Colonic mucosa (tissue), 4 donors: Measurements from ENCODE around the gene ITGAX. TPM values are rescaled to one million over a fixed set of nuclear protein-coding genes. Genes with fewer than 3 reads are reported as not detected.

Experiments
- DNase-seq: peaks from one replicate; pipeline ENCODE4 v3.0.0-alpha.2; 2020
- H3K27ac ChIP-seq: fragments of 200-600 bp; one replicate; pipeline ENCODE4 v1.8.0; 2021
- H3K27me3 ChIP-seq: fragments of 200-600 bp; one replicate; pipeline ENCODE4 v1.8.0; 2021
- H3K36me3 ChIP-seq: fragments of 200-600 bp; one replicate; pipeline ENCODE4 v1.8.0; 2021
- H3K4me1 ChIP-seq: fragments of 200-600 bp; one replicate; pipeline ENCODE4 v1.8.0; 2021; ENCODE audit warnings: mild to moderate bottlenecking
- H3K4me3 ChIP-seq: fragments of 200-600 bp; one replicate; pipeline ENCODE4 v1.8.0; 2021
- H3K9ac ChIP-seq, 2 donors: one replicate each; pipeline ENCODE4 v1.7.0; 2013; ENCODE audit warnings: control low read depth in 2 of 2, low read depth in 2 of 2, low read length in 2 of 2
- H3K9me3 ChIP-seq: fragments of 200-600 bp; one replicate; pipeline ENCODE4 v1.8.0; 2021
- intact Hi-C: fragments of 100-400 bp; cut with DNase I; formaldehyde crosslinking; loops from one replicate; pipeline ENCODE4 v1.14.1; 2022
- total RNA-seq, 2 donors: library from RNA; stranded (reverse); fragmentation: NEBNext Ultra II Directional in 1 of 2; extraction: Animal tissue kit (Norgen Biotek cat#: 25700) in 1 of 2; gene quantifications; one replicate each; pipeline ENCODE4 v1.2.1, GENCODE V29; 2021
- TF ChIP-seq, protein P1 (sequence below): fragments of 200-600 bp; IDR thresholded peaks from one replicate; pipeline ENCODE4 v1.8.0; 2022; ENCODE audit warnings: antibody characterized with exemption, mild to moderate bottlenecking
- donor health status: healthy.
- donor health status: DM: no; HTN: no; CAD: no.
- donor health status: DM: no; HTN: no; CAD: no.

ITGAX gene
- total RNA-seq, 2 donors from 2014 or later = 1.4 to 5.9 TPM

DNA sequence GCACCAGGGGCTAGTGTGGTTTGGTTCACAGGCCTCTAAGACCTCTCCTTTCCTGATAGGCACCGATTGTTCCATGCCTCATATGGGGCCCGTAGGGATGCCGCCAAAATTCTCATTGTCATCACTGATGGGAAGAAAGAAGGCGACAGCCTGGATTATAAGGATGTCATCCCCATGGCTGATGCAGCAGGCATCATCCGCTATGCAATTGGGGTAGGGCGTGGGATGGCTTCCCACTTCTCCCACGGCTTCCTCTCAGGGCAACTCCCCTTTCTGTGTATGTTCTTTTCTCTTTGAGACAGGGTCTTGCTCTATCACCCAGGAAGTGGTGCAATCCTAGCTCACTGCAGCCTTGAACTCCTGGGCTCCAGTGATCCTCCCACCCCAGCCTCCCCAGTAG lies 5.3 kb downstream of the ITGAX start:
- H3K9me3 ChIP-seq = no peaks in the 10 kb centered on the region
- no peak overlapping the region for H3K9ac ChIP-seq
- no peaks in the 10 kb centered on the region for H3K36me3 ChIP-seq
- TF ChIP-seq, protein P1, sequence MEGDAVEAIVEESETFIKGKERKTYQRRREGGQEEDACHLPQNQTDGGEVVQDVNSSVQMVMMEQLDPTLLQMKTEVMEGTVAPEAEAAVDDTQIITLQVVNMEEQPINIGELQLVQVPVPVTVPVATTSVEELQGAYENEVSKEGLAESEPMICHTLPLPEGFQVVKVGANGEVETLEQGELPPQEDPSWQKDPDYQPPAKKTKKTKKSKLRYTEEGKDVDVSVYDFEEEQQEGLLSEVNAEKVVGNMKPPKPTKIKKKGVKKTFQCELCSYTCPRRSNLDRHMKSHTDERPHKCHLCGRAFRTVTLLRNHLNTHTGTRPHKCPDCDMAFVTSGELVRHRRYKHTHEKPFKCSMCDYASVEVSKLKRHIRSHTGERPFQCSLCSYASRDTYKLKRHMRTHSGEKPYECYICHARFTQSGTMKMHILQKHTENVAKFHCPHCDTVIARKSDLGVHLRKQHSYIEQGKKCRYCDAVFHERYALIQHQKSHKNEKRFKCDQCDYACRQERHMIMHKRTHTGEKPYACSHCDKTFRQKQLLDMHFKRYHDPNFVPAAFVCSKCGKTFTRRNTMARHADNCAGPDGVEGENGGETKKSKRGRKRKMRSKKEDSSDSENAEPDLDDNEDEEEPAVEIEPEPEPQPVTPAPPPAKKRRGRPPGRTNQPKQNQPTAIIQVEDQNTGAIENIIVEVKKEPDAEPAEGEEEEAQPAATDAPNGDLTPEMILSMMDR = no peak
- DNase-seq = no peak
- H3K27ac ChIP-seq = no peak overlapping the region
- intact Hi-C loops = no loop called here
- no peaks in the 10 kb centered on the region for H3K4me1 ChIP-seq
- H3K4me3 ChIP-seq = no peak overlapping the region
- no peaks in the 10 kb centered on the region for H3K27me3 ChIP-seq

DNA sequence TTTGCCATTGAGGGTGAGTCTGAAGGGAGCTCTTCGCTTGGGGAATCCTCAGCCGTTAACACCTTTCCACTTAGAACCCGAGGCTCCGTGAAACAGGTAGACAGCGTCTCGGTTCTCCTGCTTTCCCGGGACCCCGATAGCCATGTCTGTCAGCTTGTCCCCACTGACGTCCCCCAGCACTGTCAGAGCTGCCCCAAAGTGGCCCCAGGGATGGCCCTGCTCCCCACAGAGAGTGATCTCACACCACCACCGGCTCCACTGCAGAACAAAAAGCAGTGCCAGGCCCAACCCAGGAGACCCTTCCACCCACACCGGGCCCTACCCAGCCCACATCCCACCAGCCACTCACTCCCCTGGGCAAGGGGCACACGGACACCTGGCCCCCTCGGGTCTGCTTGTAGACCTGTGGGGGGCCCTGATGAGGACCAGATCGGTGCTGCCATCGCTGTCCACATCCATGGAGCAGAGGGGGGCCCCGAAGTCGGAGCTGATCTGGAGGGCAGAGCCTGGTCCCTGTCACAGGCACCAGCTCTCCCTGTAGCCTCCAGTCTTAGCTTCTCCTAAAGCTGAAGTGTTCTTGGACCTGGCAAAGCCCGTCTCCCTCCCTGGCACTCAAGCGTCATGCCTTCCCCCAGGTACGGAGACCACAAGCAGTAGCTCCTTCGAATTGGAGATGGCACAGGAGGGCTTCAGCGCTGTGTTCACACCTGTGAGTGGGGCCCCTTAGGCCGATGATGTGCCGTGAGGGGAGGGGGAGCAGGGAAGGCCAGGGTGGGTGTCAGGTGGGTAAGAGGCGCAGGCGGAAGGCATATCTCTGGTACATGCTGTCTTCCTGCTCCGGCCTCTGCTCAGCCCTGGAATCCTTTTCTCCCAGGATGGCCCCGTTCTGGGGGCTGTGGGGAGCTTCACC lies 6.5 kb downstream of the ITGAX start:
- Histone ChIP-seq H3K36me3 (no peaks in the 10 kb centered on the region), H3K27ac (no peak overlapping the region), H3K27me3 (no peaks in the 10 kb centered on the region), H3K9me3 (no peaks in the 10 kb centered on the region), H3K4me3 (no peak overlapping the region), H3K9ac (no peak overlapping the region), H3K4me1 (no peaks in the 10 kb centered on the region)
- intact Hi-C loops = no loop called here
- no peak for DNase-seq
- TF ChIP-seq, protein P1 = no peak

DNA sequence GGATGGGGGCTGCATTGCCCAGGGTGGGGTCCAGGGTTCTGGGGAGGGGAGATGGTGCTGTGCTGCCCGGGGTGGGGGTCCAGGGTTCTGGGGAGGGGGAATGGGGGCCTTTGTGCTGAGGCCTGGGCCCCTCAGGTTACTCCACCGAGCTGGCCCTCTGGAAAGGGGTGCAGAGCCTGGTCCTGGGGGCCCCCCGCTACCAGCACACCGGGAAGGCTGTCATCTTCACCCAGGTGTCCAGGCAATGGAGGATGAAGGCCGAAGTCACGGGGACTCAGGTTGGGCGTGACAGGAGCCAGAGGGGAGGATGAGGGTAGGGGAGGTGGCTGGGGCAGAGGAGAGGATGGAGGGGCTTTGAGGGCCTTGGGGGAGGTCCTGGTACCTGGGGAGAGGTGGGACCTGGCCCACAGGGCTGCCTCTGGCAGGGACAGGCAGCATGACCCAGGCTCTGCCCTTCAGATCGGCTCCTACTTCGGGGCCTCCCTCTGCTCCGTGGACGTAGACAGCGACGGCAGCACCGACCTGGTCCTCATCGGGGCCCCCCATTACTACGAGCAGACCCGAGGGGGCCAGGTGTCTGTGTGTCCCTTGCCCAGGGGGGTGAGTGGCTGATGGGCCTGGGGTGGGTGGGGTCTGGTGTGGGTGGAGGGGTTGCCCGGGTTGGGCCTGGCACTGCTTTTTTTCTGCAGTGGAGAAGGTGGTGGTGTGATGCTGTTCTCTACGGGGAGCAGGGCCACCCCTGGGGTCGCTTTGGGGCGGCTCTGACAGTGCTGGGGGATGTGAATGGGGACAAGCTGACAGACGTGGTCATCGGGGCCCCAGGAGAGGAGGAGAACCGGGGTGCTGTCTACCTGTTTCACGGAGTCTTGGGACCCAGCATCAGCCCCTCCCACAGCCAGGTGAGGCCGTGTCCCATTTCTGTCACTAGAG lies 7.8 kb downstream of the ITGAX start:
- intact Hi-C loops = no loop called here
- Histone ChIP-seq H3K9me3 (no peaks in the 10 kb centered on the region), H3K4me1 (no peaks in the 10 kb centered on the region), H3K9ac (no peak overlapping the region), H3K27ac (no peak overlapping the region), H3K36me3 (no peaks in the 10 kb centered on the region), H3K27me3 (no peaks in the 10 kb centered on the region), H3K4me3 (no peak overlapping the region)
- TF ChIP-seq, protein P1 = no peak
- no peak for DNase-seq

DNA sequence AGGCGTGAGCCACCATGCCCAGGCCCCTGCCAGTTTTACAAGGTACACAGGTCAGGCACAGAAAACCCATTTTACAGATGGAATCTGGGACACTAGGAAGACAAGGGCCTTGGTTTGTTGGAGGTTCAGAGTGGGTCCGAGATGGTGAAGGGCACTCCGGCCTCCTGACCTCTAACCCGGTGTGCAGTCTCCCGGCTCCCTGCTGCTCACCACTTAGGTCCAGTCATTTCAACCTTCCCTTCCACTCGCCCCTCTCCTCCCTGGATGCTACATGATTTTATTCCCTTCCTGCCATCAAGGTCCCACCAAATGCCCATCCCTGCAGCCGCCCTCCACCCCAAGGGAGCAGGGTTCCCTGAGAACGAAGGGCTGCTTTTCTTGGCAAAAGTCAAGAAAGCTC lies 8.7 kb downstream of the ITGAX start:
- intact Hi-C loops = no loop called here
- H3K4me1 ChIP-seq = no peaks in the 10 kb centered on the region
- no peak overlapping the region for H3K4me3 ChIP-seq
- TF ChIP-seq, protein P1 = no peak
- no peak overlapping the region for H3K27ac ChIP-seq
- DNase-seq = no peak
- no peaks in the 10 kb centered on the region for H3K36me3 ChIP-seq
- no peaks in the 10 kb centered on the region for H3K27me3 ChIP-seq
- no peaks in the 10 kb centered on the region for H3K9me3 ChIP-seq
- H3K9ac ChIP-seq = no peak overlapping the region

DNA sequence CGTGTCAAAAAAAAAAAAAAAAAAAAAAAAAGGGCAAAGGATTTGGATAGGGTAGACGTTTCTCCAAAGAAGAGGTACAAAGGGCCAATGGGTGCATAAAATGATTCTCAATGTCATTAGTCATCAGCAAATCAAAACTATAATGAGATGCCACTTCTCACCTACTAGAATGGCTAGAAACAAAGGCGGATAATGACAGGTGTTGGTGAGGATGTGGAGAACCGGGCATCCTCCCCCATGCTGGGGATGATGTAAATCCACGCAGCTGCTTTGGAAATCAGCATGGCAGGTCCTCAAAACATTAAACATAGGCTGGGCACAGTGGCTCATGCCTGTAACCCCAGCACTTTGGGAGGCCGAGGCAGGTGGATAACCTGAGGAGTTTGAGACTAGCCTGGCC lies 9.4 kb downstream of the ITGAX start:
- no peak for DNase-seq
- Histone ChIP-seq H3K27ac (no peak overlapping the region), H3K4me1 (no peaks in the 10 kb centered on the region), H3K9me3 (no peaks in the 10 kb centered on the region), H3K27me3 (no peaks in the 10 kb centered on the region), H3K9ac (no peak overlapping the region), H3K4me3 (no peak overlapping the region), H3K36me3 (no peaks in the 10 kb centered on the region)
- TF ChIP-seq, protein P1 = no peak
- intact Hi-C loops = no loop called here
